ENCODE results near the gene PNPLA1.

GRCh38 chr6:36323062-36323461 is 53.2 kb downstream of the PNPLA1 start:
- TF ChIP-seq CTCF (IDR thresholded peaks at IDR 0.05; ENCODE audit: low read depth, low read length) = no peak
- no peak for TF ChIP-seq EZH2phosphoT487 (IDR thresholded peaks at IDR 0.05; ENCODE audit: low read depth)

Measured in OCI-LY3 (cell line).